ENCODE data around the gene PPP2R3B. TPM values are rescaled to one million over a fixed set of nuclear protein-coding genes. Genes with fewer than 3 reads are reported as not detected.

PPP2R3B gene
- total and polyA plus RNA-seq, 2 of the 13 experiments (the other 11 are each of a cell fraction or from before 2014, with no cell fraction given), result 17.0 to 21.4 TPM

DNA sequence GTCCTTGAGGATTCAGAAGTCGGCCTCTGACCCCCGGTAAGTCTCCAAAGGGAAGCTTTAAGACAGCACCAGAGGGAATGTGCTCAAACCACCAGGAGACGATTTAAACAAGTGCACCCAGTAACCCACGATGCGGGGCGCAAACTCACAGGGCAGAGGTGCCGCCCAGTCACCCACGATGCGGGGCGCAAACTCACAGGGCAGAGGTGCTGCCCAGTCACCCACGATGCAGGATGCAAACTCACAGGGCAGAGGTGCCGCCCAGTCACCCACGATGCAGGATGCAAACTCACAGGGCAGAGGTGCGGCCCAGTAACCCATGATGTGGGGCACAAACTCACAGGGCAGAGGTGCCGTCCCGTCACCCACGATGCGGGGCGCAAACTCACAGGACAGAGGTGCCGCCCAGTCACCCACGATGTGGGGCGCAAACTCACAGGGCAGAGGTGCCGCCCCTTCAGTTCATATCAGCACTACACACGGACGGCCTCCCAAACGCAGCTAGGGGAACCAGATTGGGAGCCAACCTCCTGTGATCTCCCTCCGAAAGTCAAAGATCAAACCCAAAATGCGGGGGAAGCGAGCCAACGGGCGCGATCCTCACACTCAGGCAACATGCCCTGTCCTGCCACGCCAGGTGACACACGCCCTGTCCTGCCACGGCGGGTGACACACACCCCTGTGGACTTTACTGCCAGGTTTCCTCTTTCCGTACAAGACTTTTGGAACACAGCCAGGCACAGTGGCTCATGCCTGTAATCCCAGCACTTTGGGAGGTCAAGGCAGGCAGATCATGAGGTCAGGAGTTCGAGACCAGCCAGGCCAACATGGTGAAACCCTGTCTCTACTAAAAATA is 11.3 kb downstream of the PPP2R3B start:
- Histone ChIP-seq H3K4me2 (ENCODE audit: low read depth, low read length) (no peak overlapping the region), H4K20me1 (ENCODE audit: insufficient read depth, low read length) (0 out of 2 replicates have a peak, but pooled peaks cover 6% of the 10 kb centered on the region), H3K9me3 (ENCODE audit: low read length) (no peaks in the 10 kb centered on the region), H3K27ac (ENCODE audit: extremely low read length, insufficient read depth, low read length) (no peak overlapping the region), H2AFZ (ENCODE audit: low read length) (no peak overlapping the region), H3K79me2 (ENCODE audit: insufficient read depth, low read length) (peaks cover 6% of the 10 kb centered on the region), H3K4me1 (ENCODE audit: insufficient read depth, low read length) (peaks cover 27% of the 10 kb centered on the region), H3K9ac (ENCODE audit: insufficient read depth, low read depth, low read length) (no peak overlapping the region), H3K36me3 (replicated peaks in 1 of 2; ENCODE audit: control insufficient read depth in 1 of 2, insufficient read depth in 2 of 2, low read length in 2 of 2) (no peaks in the 10 kb centered on the region), H3K27me3 (ENCODE audit: control insufficient read depth in 1 of 2, insufficient read depth in 2 of 2, low read length in 2 of 2) (no peaks in the 10 kb centered on the region; a peak in 1 of 5 replicates), H3K4me3 (replicated peaks in 1 of 3; ENCODE audit: insufficient read depth in 1 of 3, low read depth in 2 of 3, low read length in 3 of 3) (no peak overlapping the region)
- WGBS (ENCODE audit: low lambda C conversion rate), result 82% methylated on average over 16 of the region's 38 CpGs
- no TSS peak for BruUV-seq (replicated peaks)
- intact Hi-C loops (cut with micrococcal nuclease; ENCODE audit: unreplicated experiment) (loop anchor here (10.0 kb wide), 1 partner anchor 51 kb away; no protein-coding TSS in a partner anchor), in situ Hi-C loops (cut with HindIII; ENCODE audit: extremely low pct_ligation_motif_present, low pct_unique_long_range_greater_than_20kb) (no loop called here)
- ATAC-seq, result no peak
- CTCF ChIA-PET (ENCODE audit: low intra/inter-chr PET ratio, low total read pairs), result no interaction called here
- POLR2A ChIA-PET, result no interaction called here
- TF ChIP-seq, protein P1, sequence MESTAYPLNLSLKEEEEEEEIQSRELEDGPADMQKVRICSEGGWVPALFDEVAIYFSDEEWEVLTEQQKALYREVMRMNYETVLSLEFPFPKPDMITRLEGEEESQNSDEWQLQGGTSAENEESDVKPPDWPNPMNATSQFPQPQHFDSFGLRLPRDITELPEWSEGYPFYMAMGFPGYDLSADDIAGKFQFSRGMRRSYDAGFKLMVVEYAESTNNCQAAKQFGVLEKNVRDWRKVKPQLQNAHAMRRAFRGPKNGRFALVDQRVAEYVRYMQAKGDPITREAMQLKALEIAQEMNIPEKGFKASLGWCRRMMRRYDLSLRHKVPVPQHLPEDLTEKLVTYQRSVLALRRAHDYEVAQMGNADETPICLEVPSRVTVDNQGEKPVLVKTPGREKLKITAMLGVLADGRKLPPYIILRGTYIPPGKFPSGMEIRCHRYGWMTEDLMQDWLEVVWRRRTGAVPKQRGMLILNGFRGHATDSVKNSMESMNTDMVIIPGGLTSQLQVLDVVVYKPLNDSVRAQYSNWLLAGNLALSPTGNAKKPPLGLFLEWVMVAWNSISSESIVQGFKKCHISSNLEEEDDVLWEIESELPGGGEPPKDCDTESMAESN (CRISPR knock-in tag; conservative IDR thresholded peaks at IDR 0.05), result no peak
- no peak for TF ChIP-seq U2AF1 (optimal IDR thresholded peaks at IDR 0.05; ENCODE audit: low read depth, low read length)
- TF ChIP-seq CAMTA2 (CRISPR knock-in tag; IDR thresholded peaks at IDR 0.05; ENCODE audit: borderline replicate concordance), result no peak
- TF ChIP-seq, protein P2, sequence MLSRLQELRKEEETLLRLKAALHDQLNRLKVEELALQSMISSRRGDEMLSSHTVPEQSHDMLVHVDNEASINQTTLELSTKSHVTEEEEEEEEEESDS (CRISPR knock-in tag; IDR thresholded peaks at IDR 0.05; ENCODE audit: borderline replicate concordance), result no peak
- no peak for TF ChIP-seq NR2F6 (IDR thresholded peaks at IDR 0.05)
- no peak for TF ChIP-seq NR2F6 (CRISPR knock-in tag; IDR thresholded peaks at IDR 0.05)
- no peak for TF ChIP-seq TOE1 (CRISPR knock-in tag; IDR thresholded peaks at IDR 0.05)
- no peak for TF ChIP-seq CCAR2 (optimal IDR thresholded peaks at IDR 0.05; ENCODE audit: low read depth, low read length)
- FAIRE-seq, result no peak
- no peak for DNase-seq (ENCODE audit: low spot score)

All from HepG2 (cell line).